Measurements from ENCODE around the gene SPRR1A.
"Not testable (repeated sequence)": the region's sequence is repeated elsewhere in the genome, so short reads cannot be mapped to it uniquely, and the experiment has no call there.

The SPRR1A gene

GRCh38 chr1:152976688-152977087 lies 7.2 kb upstream of the SPRR1A start:
- no peak for DNase-seq

GRCh38 chr1:152977614-152978013 lies 6.3 kb upstream of the SPRR1A start:
- no peak for DNase-seq

- no peak for DNase-seq
These were observed 3.2 kb upstream of the SPRR1A start for GRCh38 chr1:152980676-152981075.

GRCh38 chr1:152981146-152981871 lies 2.6 kb upstream of the SPRR1A start:
- DNase-seq = no peak

- DNase-seq = no peak
These were observed 1.8 kb upstream of the SPRR1A start for GRCh38 chr1:152982076-152982475.

- DNase-seq = no peak
These were observed 647 bp upstream of the SPRR1A start for GRCh38 chr1:152983234-152983633.

GRCh38 chr1:152986578-152986977 lies 2.7 kb downstream of the SPRR1A start:
- no peak for DNase-seq

GRCh38 chr1:152993186-152993585 lies 9.3 kb downstream of the SPRR1A start:
- DNase-seq = no peak

- DNase-seq = no peak
These were observed 12.0 kb downstream of the SPRR1A start for GRCh38 chr1:152995842-152996241.

- DNase-seq = no peak
These were observed 12.9 kb downstream of the SPRR1A start for GRCh38 chr1:152996633-152997400.

- DNase-seq = no peak
These were observed 14.0 kb downstream of the SPRR1A start for GRCh38 chr1:152997901-152998300.

- no peak for DNase-seq
These were observed 14.6 kb downstream of the SPRR1A start for GRCh38 chr1:152998476-152998875.

- DNase-seq = no peak
These were observed 15.9 kb downstream of the SPRR1A start for GRCh38 chr1:152999818-153000217.

- no peak for DNase-seq
These were observed 16.4 kb downstream of the SPRR1A start for GRCh38 chr1:153000294-153000693.

GRCh38 chr1:153001382-153001781 lies 17.5 kb downstream of the SPRR1A start, which contains the start of gene SPRR3:
Gene SPRR3 (plus strand): TSS chr1:153001749. CDS start chr1:153003021, 1,272 bp downstream.
- no peak for DNase-seq

GRCh38 chr1:153011235-153011758 lies 27.4 kb downstream of the SPRR1A start:
- not testable (repeated sequence) for DNase-seq

- DNase-seq = not testable (repeated sequence)
These were observed 37.9 kb downstream of the SPRR1A start for GRCh38 chr1:153021829-153022228.

- not testable (repeated sequence) for DNase-seq
These were observed 38.5 kb downstream of the SPRR1A start for GRCh38 chr1:153022340-153022739.

GRCh38 chr1:153023109-153023508 lies 39.2 kb downstream of the SPRR1A start:
- DNase-seq = no peak

- no peak for DNase-seq
These were observed 40.5 kb downstream of the SPRR1A start for GRCh38 chr1:153024413-153024812.

GRCh38 chr1:153025797-153026196 lies 41.9 kb downstream of the SPRR1A start:
- DNase-seq = no peak

GRCh38 chr1:153028766-153029165 lies 44.9 kb downstream of the SPRR1A start:
- DNase-seq = no peak

GRCh38 chr1:153030895-153031294 lies 47.0 kb downstream of the SPRR1A start, which contains the start of gene SPRR1B:
Gene SPRR1B (plus strand): TSS chr1:153031203. CDS start chr1:153032346, 1,143 bp downstream.
- DNase-seq = no peak

- no peak for DNase-seq
These were observed 48.2 kb downstream of the SPRR1A start for GRCh38 chr1:153032073-153032472.

Data from stimulated activated CD4-positive, alpha-beta T cell treated with anti-CD3 and anti-CD28 coated beads, Interleukin-1b, Interleukin-23, amount 100 ng/mL, for 48 hours (primary cell).